ENCODE data around the gene JPT2. TPM values are rescaled to one million over a fixed set of nuclear protein-coding genes. Genes with fewer than 3 reads are reported as not detected.

The JPT2 gene
- total and polyA plus RNA-seq, 10 of the 15 experiments (the other 5 are each of a cell fraction or from before 2014, with no cell fraction given): 11.7 to 78.4 (median 48.4) TPM

DNA sequence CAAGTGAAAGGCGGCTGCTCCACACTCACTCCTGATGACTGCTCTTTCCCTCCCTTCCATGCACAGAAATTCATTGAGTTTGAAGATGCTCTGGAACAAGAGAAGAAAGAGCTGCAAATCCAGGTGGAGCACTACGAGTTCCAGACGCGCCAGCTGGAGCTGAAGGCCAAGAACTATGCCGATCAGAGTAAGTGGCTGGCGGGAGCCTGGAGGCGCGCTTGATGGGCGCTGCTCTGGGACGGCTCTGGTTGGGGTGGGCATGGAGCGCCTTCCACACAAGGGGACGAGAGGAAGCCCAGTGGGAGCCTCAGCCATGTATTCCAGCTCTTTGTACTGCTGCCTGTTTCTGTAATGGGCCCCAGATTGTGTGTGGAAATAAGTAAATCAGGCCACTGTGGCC is 46.4 kb downstream of the JPT2 start:
- H3K79me2 ChIP-seq (ENCODE audit: control insufficient read depth, insufficient read depth, low read length): peaks cover 4% of the 10 kb centered on the region
- no peak overlapping the region for H3K9ac ChIP-seq (ENCODE audit: control insufficient read depth, insufficient read depth, low read length)
- 99% methylated on average over 12 of the region's 12 CpGs for WGBS (ENCODE audit: insufficient coverage, insufficient replicate concordance, low lambda C conversion rate, missing lambda C conversion rate)
- in situ Hi-C loops (cut with MboI) (no loop called here), intact Hi-C loops (cut with micrococcal nuclease; ENCODE audit: unreplicated experiment) (no loop called here)
- SMC1A ChIA-PET (ENCODE audit: uncharacterized antibody, unreplicated experiment): interaction anchor here (0.8 kb wide), 2 partner anchors 21 to 24 kb away, joined by 3 read pairs; no protein-coding TSS in a partner anchor
- H3K4me3 ChIP-seq: no peak overlapping the region
- RAD21 ChIA-PET (ENCODE audit: unreplicated experiment): no interaction called here
- H4K20me1 ChIP-seq (ENCODE audit: control insufficient read depth, insufficient read depth): no peaks in the 10 kb centered on the region; the same call in 1 of the 2 replicates
- TF ChIP-seq EZH2 (IDR thresholded peaks at IDR 0.05; ENCODE audit: borderline replicate concordance, control insufficient read depth, low read depth, low read length) (no peak), RBBP5 (conservative IDR thresholded peaks at IDR 0.05) (no peak)
- TF ChIP-seq, protein P1, sequence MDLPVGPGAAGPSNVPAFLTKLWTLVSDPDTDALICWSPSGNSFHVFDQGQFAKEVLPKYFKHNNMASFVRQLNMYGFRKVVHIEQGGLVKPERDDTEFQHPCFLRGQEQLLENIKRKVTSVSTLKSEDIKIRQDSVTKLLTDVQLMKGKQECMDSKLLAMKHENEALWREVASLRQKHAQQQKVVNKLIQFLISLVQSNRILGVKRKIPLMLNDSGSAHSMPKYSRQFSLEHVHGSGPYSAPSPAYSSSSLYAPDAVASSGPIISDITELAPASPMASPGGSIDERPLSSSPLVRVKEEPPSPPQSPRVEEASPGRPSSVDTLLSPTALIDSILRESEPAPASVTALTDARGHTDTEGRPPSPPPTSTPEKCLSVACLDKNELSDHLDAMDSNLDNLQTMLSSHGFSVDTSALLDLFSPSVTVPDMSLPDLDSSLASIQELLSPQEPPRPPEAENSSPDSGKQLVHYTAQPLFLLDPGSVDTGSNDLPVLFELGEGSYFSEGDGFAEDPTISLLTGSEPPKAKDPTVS (IDR thresholded peaks at IDR 0.05; ENCODE audit: low read depth, low read length): no peak
- TF ChIP-seq, protein P2, sequence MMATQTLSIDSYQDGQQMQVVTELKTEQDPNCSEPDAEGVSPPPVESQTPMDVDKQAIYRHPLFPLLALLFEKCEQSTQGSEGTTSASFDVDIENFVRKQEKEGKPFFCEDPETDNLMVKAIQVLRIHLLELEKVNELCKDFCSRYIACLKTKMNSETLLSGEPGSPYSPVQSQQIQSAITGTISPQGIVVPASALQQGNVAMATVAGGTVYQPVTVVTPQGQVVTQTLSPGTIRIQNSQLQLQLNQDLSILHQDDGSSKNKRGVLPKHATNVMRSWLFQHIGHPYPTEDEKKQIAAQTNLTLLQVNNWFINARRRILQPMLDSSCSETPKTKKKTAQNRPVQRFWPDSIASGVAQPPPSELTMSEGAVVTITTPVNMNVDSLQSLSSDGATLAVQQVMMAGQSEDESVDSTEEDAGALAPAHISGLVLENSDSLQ (IDR thresholded peaks at IDR 0.05): no peak
- H3K9me3 ChIP-seq (replicated peaks; ENCODE audit: control insufficient read depth, insufficient read depth, low read length): no peaks in the 10 kb centered on the region
- no peak for FAIRE-seq
- no peak overlapping the region for H2AFZ ChIP-seq (ENCODE audit: control insufficient read depth, low read depth, low read length)
- no TSS peak for BruUV-seq (replicated peaks)
- CTCF ChIA-PET: interaction anchor here (0.6 to 2.0 kb wide), 3 partner anchors 9 to 416 kb away, joined by 3 to 6 read pairs (median 4); no protein-coding TSS in a partner anchor
- no peak overlapping the region for H3K4me2 ChIP-seq (ENCODE audit: control insufficient read depth, insufficient read depth)
- H3K36me3 ChIP-seq (ENCODE audit: control insufficient read depth in 2 of 2, insufficient read depth in 2 of 2, low read length in 1 of 2): peaks cover 9 to 18% of the 10 kb centered on the region in 2 experiments
- no peak for DNase-seq (ENCODE audit: low read depth, low spot score)
- no peak for ATAC-seq
- POLR2A ChIA-PET: interaction anchor here (0.8 kb wide), 1 partner anchor 11 kb away, joined by 4 read pairs; no protein-coding TSS in a partner anchor
- no peaks in the 10 kb centered on the region for H3K27me3 ChIP-seq (replicated peaks in 1 of 2; ENCODE audit: control insufficient read depth in 2 of 2, insufficient read depth in 2 of 2, low read length in 1 of 2)
- H3K27ac ChIP-seq (ENCODE audit: control insufficient read depth, insufficient read depth): no peak overlapping the region
- peaks cover 23% of the 10 kb centered on the region for H3K4me1 ChIP-seq (ENCODE audit: control insufficient read depth, insufficient read depth, low read length)
